OCI-LY1 (cell line): Measurements from ENCODE around the gene MCF2L.

Experiments used
- EZH2 ChIP-seq: fragments of 200-600 bp; sonication (generic), shearing (Covaris generic); IDR thresholded peaks from 2 replicates; pipeline ENCODE4 v1.8.0; 2017; ENCODE audit warnings: borderline replicate concordance, mixed run types, mild to moderate bottlenecking, antibody characterized with exemption, low read length, moderate library complexity, mixed read lengths
- TF ChIP-seq, protein P1 (sequence below): fragments of 200-600 bp; sonication (generic), shearing (Covaris generic); IDR thresholded peaks from 2 replicates; pipeline ENCODE4 v1.5.1; 2017; ENCODE audit warnings: mild to moderate bottlenecking, antibody characterized with exemption, low read length, moderate library complexity, mixed read lengths

- TF ChIP-seq, protein P1, sequence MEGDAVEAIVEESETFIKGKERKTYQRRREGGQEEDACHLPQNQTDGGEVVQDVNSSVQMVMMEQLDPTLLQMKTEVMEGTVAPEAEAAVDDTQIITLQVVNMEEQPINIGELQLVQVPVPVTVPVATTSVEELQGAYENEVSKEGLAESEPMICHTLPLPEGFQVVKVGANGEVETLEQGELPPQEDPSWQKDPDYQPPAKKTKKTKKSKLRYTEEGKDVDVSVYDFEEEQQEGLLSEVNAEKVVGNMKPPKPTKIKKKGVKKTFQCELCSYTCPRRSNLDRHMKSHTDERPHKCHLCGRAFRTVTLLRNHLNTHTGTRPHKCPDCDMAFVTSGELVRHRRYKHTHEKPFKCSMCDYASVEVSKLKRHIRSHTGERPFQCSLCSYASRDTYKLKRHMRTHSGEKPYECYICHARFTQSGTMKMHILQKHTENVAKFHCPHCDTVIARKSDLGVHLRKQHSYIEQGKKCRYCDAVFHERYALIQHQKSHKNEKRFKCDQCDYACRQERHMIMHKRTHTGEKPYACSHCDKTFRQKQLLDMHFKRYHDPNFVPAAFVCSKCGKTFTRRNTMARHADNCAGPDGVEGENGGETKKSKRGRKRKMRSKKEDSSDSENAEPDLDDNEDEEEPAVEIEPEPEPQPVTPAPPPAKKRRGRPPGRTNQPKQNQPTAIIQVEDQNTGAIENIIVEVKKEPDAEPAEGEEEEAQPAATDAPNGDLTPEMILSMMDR, result no peak
- no peak for TF ChIP-seq EZH2
These were observed 107.8 kb downstream of the MCF2L start for GRCh38 chr13:113076681-113077401.
